Body of pancreas (tissue), 4 donors: ENCODE results near the gene MESP1. TPM values are rescaled to one million over a fixed set of nuclear protein-coding genes. Genes with fewer than 3 reads are reported as not detected.
A peak's percentile ranks its signal among the peaks of the same experiment; 100 is the strongest.

Experiments
- ATAC-seq: fragments of 150-250 bp; one replicate; pipeline ENCODE4 v1.9.1; 2016
- DNase-seq, 4 donors: peaks; one replicate each; pipeline ENCODE4 v3.0.0-alpha.2; 2019
- H3K27ac ChIP-seq, 4 donors: fragments of 200-600 bp; sonication (generic); 1 replicate in 3 of 4; 2 replicates in 1 of 4; pipeline versions ENCODE4 v1.5.1 to v1.6.1; 2016 to 2019; ENCODE audit warnings: mild to moderate bottlenecking in 1 of 4, mixed read lengths in 1 of 4, moderate library complexity in 1 of 4
- H3K27me3 ChIP-seq, 2 donors: fragments of 200-600 bp; sonication (generic); one replicate each; pipeline ENCODE4 v1.6.0; 2016; ENCODE audit warnings: mild to moderate bottlenecking in 1 of 2
- H3K36me3 ChIP-seq, 2 donors: fragments of 200-600 bp; sonication (generic); replicated peaks in 1 of 2; 2 replicates each; pipeline ENCODE4 v1.5.1; 2016; ENCODE audit warnings: low read depth in 2 of 2; ENCODE audit not compliant: insufficient read depth in 1 of 2
- H3K4me1 ChIP-seq: fragments of 200-600 bp; sonication (generic); one replicate; pipeline ENCODE4 v1.6.0; 2016
- H3K4me3 ChIP-seq, 2 donors: fragments of 200-600 bp; sonication (generic); 1 replicate in 1 of 2; 2 replicates in 1 of 2; pipeline ENCODE4 v1.5.1; 2016 to 2019
- H3K9me3 ChIP-seq, 3 donors: fragments of 200-600 bp; sonication (generic); 1 replicate in 2 of 3; 2 replicates in 1 of 3; pipeline ENCODE4 v1.5.1; 2016
- POLR2A ChIP-seq, 3 donors: fragments of 450-650 bp; IDR thresholded peaks; one replicate each; pipeline ENCODE4 v1.6.1; 2016; ENCODE audit warnings: antibody characterized with exemption in 3 of 3, mild to moderate bottlenecking in 2 of 3
- WGBS, 2 donors: methylation state at CpG; one replicate each; pipeline ENCODE4 v1.1.5; 2017; 5-methylcytosine and 5-hydroxymethylcytosine counted together
- intact Hi-C: fragments of 100-400 bp; cut with DNase I; formaldehyde crosslinking; loops from one replicate; pipeline ENCODE4 v1.15.1; 2023
- total RNA-seq, 2 donors: library from RNA; depleted of rRNA; stranded (reverse); fragments of >200 nt; gene quantifications; one replicate each; pipeline ENCODE4 v1.1.0, GENCODE V29; 2016
- TF ChIP-seq, protein P1 (sequence below), 7 experiments: fragments of 450-650 bp in 4 of 7; fragments of 200-600 bp in 3 of 7; sonication (generic) in 3 of 7; IDR thresholded peaks; one replicate each; pipeline ENCODE4 v1.5.1; 2016 to 2019; ENCODE audit warnings: antibody characterized with exemption in 7 of 7

MESP1 gene
- total RNA-seq, 2 donors from 2014 or later: 2.1 to 4.3 TPM

DNA sequence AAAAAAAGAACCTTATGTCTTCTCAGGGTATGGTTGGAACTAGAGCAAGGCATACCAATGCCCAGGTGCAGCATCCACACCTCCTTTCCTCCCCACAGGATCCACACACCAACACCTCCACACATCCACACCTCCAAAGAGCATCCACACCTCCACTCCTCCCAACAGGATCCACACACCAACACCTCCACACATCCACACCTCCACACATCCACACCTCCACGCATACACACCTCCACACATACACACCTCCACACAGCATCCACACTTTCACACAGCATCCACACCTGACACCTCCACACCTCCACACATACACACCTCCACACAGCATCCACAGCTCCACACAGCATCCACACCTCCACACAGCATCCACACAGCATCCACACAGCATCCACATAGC, 5.3 kb downstream of the MESP1 start:
- ATAC-seq (no peak), DNase-seq (no peak)
- H3K9me3 ChIP-seq: no peaks in the 10 kb centered on the region
- WGBS, 2 donors: 11 to 95% methylated on average over 1 of the region's 1 CpG
- TF ChIP-seq, protein P1, sequence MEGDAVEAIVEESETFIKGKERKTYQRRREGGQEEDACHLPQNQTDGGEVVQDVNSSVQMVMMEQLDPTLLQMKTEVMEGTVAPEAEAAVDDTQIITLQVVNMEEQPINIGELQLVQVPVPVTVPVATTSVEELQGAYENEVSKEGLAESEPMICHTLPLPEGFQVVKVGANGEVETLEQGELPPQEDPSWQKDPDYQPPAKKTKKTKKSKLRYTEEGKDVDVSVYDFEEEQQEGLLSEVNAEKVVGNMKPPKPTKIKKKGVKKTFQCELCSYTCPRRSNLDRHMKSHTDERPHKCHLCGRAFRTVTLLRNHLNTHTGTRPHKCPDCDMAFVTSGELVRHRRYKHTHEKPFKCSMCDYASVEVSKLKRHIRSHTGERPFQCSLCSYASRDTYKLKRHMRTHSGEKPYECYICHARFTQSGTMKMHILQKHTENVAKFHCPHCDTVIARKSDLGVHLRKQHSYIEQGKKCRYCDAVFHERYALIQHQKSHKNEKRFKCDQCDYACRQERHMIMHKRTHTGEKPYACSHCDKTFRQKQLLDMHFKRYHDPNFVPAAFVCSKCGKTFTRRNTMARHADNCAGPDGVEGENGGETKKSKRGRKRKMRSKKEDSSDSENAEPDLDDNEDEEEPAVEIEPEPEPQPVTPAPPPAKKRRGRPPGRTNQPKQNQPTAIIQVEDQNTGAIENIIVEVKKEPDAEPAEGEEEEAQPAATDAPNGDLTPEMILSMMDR (IDR thresholded peaks at IDR 0.05): no peak
- TF ChIP-seq POLR2A (IDR thresholded peaks at IDR 0.05): no peak
- H3K36me3 ChIP-seq: no peaks in the 10 kb centered on the region
- H3K4me3 ChIP-seq: no peak overlapping the region
- intact Hi-C loops: loop anchor here (5.0 kb wide), 2 partner anchors 98 to 142 kb away; no protein-coding TSS in a partner anchor
- no peak overlapping the region for H3K27ac ChIP-seq
- H3K27me3 ChIP-seq: no peaks in the 10 kb centered on the region
- H3K4me1 ChIP-seq: peaks cover 12% of the 10 kb centered on the region

DNA sequence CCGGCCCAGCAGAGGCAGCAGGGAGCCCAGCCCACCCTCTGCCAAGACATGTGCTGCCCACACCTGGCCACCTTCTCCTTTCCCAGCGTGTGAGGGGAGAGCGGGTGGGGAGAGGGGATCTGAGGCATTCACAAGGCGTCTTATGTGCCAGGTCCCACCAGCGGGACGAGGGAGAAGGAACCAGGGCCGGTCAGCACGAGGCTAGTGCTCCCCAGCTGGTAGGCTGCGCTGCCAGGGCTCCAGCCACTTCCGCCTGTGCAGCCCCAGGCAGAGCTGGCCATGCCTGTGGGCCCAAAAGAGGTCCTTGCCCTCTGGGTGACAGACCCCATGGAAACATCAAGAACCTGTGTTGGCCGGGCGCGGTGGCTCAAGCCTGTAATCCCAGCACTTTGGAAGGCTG, 5.9 kb downstream of the MESP1 start:
- intact Hi-C loops: loop anchor here (5.0 kb wide), 2 partner anchors 98 to 142 kb away; no protein-coding TSS in a partner anchor

DNA sequence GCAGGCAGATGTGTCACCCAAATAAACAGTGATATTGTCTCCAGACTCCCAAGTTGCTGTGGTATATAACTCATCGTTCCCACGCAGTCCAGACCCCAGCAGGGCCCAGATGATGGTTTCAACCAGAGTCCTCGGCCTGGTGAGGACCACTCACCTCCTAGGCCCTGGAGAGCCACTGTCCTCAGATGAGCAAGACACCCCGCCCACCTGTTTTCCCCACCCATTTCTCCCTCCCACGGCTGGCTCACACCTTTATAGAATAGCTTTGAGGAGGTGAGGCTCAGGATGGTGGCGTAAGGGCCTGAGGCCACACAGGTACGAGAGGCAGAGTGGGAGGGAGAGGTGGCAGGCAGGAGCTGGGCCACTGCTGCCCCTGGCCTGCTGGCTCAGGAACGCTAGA, 7.5 kb downstream of the MESP1 start:
- H3K4me1 ChIP-seq: no peaks in the 10 kb centered on the region
- intact Hi-C loops: no loop called here
- no peaks in the 10 kb centered on the region for H3K36me3 ChIP-seq
- TF ChIP-seq POLR2A (IDR thresholded peaks at IDR 0.05): no peak
- TF ChIP-seq, protein P1 (IDR thresholded peaks at IDR 0.05): no peak
- H3K9me3 ChIP-seq: no peaks in the 10 kb centered on the region
- WGBS, 2 donors: 77 to 80% methylated on average over 7 to 8 of the region's 8 CpGs
- no peaks in the 10 kb centered on the region for H3K27me3 ChIP-seq
- H3K4me3 ChIP-seq: no peak overlapping the region
- no peak overlapping the region for H3K27ac ChIP-seq
- ATAC-seq (no peak), DNase-seq (no peak)

More for the DNA sequence above, 5.9 kb downstream of the MESP1 start:
- Histone ChIP-seq H3K27me3 (no peaks in the 10 kb centered on the region), H3K36me3 (no peaks in the 10 kb centered on the region), H3K4me3 (no peak overlapping the region), H3K4me1 (peaks cover 8% of the 10 kb centered on the region), H3K9me3 (no peaks in the 10 kb centered on the region), H3K27ac (no peak overlapping the region)
- DNase-seq (no peak), ATAC-seq (no peak)
- 93% methylated on average over 12 to 13 of the region's 13 CpGs for WGBS, 2 donors
- TF ChIP-seq, protein P1 (IDR thresholded peaks at IDR 0.05): no peak
- no peak for TF ChIP-seq POLR2A (IDR thresholded peaks at IDR 0.05)

DNA sequence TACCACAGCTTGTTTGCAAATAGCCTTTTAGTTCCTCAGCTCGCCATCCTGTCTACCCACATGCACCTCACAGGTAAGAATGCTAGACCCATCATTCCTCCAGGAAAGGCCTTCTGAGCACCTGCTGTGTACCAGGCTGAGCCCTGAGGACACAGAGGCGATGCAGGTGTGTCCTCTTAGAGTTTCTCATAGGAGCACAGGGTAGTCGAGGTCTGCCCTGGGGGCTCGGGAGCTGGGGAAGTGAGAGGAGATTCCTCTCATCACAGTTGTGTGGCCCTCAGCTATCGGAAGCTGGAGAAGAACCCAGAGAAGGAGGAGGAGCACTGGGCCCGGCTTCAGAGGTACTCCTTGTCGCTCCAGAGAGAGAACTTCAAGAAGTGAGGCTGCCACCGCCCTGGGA, 8.0 kb downstream of the MESP1 start:
- ATAC-seq (no peak), DNase-seq (no peak)
- H3K4me1 ChIP-seq: no peaks in the 10 kb centered on the region
- no peaks in the 10 kb centered on the region for H3K27me3 ChIP-seq
- H3K36me3 ChIP-seq: no peaks in the 10 kb centered on the region
- no peak overlapping the region for H3K4me3 ChIP-seq
- H3K9me3 ChIP-seq: no peaks in the 10 kb centered on the region
- TF ChIP-seq POLR2A (IDR thresholded peaks at IDR 0.05): no peak
- TF ChIP-seq, protein P1 (IDR thresholded peaks at IDR 0.05): no peak
- H3K27ac ChIP-seq: no peak overlapping the region
- WGBS, 2 donors: 78 to 82% methylated on average over 8 of the region's 8 CpGs
- intact Hi-C loops: no loop called here

DNA sequence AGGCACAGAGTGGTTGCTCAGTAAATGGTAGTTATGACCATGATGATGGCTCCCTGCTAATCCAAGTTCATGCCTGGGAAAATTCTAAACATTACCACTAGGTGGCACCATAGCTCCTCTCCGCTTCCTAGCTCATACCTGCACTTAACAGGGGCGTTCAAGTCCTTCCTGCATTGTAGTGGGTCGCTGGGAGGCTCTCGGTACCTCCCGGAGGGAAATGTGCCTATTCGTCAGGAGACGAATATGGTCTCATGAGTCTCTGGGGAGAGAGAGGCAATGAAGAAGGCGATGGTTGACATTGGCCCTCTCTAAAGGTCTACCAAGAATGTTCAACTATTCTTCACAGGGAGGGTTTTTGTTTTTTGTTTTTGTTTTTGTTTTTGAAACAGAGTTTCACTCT, 10.9 kb downstream of the MESP1 start:
- WGBS, 2 donors: 0 to 3% methylated on average over 4 to 8 of the region's 8 CpGs
- Histone ChIP-seq H3K27me3 (no peaks in the 10 kb centered on the region), H3K4me3 (no peak overlapping the region), H3K9me3 (no peaks in the 10 kb centered on the region), H3K4me1 (no peaks in the 10 kb centered on the region), H3K27ac (no peak overlapping the region), H3K36me3 (no peaks in the 10 kb centered on the region)
- intact Hi-C loops: no loop called here
- DNase-seq (peak; percentile 64 to 78 (median 68)), ATAC-seq (peak; percentile 91)
- TF ChIP-seq, protein P1 (IDR thresholded peaks at IDR 0.05): peak; percentile 75 to 94 (median 93)
- no peak for TF ChIP-seq POLR2A (IDR thresholded peaks at IDR 0.05)
